ENCODE measurements around the gene RTN4R. TPM values are rescaled to one million over a fixed set of nuclear protein-coding genes. Genes with fewer than 3 reads are reported as not detected.

The RTN4R gene
- total RNA-seq, 1 donor from 2014 or later, result 38.3 TPM

DNA sequence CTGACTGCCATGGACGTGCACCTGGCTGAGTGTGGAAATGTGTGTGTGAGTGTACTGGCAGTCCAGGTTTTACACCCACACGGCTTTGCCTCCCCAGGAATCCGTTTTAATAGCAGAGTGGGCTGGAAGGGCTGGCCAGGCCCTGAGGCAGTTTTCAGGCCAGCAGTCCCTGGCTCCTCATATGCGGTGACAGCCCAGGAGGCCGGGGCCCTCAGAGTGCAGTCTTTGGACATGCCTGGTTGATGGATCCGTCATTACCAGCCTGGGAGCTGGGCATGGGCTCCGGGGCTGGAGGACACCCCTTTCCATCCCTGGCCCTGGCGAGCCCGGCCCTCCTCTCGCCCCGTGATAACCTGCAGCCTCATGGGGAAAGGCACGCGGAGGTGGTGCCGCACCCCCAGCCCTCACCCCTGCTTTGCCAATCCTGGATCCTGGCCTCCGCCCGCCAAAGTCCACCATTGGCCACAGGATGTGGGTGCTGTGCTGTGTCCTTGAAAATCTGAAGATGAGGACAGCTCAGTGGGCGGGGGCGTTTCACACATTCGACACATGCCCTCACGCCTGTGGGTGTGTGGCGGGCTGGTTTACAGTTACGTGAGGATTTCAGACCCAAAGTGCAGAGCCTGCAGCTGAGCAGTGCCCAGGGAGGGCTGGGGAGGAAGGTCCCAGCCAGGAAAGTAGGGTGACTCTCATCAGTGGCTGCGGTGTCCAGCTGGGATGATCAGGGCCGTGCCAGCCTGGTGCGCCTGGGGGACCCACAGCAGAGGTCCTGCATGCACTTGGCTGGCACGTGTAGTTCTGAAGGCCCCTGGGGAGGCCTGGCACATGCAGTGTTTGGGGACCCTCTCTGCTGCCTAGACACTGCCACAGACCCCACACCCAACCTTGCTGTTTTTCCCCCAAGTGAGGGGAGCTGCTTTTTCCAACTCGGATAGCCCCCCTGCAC lies 55.1 kb downstream of the RTN4R start:
- Mint-ChIP-seq H3K27me3 (ENCODE audit: unreplicated experiment) (peaks cover 5% of the 10 kb centered on the region), H3K4me1 (ENCODE audit: low read depth, unreplicated experiment) (peaks cover 10% of the 10 kb centered on the region), H3K9me3 (ENCODE audit: unreplicated experiment) (no peaks in the 10 kb centered on the region), H3K27ac (ENCODE audit: unreplicated experiment) (peak overlapping the region; percentile 18), H3K4me3 (ENCODE audit: unreplicated experiment) (no peak overlapping the region), H3K36me3 (ENCODE audit: unreplicated experiment) (no peaks in the 10 kb centered on the region)
- TF ChIP-seq, protein P1, sequence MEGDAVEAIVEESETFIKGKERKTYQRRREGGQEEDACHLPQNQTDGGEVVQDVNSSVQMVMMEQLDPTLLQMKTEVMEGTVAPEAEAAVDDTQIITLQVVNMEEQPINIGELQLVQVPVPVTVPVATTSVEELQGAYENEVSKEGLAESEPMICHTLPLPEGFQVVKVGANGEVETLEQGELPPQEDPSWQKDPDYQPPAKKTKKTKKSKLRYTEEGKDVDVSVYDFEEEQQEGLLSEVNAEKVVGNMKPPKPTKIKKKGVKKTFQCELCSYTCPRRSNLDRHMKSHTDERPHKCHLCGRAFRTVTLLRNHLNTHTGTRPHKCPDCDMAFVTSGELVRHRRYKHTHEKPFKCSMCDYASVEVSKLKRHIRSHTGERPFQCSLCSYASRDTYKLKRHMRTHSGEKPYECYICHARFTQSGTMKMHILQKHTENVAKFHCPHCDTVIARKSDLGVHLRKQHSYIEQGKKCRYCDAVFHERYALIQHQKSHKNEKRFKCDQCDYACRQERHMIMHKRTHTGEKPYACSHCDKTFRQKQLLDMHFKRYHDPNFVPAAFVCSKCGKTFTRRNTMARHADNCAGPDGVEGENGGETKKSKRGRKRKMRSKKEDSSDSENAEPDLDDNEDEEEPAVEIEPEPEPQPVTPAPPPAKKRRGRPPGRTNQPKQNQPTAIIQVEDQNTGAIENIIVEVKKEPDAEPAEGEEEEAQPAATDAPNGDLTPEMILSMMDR (IDR thresholded peaks at IDR 0.05; ENCODE audit: partially characterized antibody, unreplicated experiment), result no peak
- no peak for DNase-seq

DNA sequence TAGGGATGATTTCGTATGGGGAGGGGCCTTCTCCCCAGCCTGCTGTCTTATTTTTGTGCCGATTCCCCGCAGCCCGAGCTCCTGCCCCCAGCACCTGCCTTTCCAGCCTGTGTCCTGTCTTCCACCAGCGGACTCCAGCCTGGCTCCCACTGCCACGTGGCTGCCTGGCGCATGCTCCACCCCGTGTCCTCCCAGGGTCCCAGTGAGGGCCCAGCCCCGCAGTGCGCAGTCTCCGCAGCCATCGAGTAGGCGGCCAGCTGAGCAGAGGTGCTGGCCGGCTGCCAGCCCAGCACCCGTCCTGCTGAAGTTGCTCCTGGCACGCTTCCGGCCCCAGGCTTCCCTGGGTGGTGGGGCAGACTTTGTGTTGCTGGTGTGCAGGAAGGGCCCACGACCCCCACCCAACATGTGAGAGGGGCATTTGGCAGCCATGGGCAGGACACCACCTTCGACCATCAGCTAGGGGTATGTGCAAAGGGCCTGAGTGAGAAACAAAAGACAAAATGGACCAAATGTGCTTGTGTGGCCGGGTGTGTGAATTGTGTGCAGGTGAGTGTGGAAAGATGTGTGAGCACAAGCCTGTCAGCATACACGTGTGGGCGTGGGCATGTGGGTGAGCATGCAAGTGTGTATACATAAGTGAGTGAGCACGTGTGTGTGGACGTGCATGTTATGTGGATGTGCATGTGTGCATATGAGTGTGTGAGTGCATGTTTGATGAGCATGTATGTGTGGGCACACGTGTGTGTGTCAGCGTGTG lies 55.9 kb downstream of the RTN4R start:
- H3K27ac Mint-ChIP-seq (ENCODE audit: unreplicated experiment), result peak overlapping the region; percentile 18

DNA sequence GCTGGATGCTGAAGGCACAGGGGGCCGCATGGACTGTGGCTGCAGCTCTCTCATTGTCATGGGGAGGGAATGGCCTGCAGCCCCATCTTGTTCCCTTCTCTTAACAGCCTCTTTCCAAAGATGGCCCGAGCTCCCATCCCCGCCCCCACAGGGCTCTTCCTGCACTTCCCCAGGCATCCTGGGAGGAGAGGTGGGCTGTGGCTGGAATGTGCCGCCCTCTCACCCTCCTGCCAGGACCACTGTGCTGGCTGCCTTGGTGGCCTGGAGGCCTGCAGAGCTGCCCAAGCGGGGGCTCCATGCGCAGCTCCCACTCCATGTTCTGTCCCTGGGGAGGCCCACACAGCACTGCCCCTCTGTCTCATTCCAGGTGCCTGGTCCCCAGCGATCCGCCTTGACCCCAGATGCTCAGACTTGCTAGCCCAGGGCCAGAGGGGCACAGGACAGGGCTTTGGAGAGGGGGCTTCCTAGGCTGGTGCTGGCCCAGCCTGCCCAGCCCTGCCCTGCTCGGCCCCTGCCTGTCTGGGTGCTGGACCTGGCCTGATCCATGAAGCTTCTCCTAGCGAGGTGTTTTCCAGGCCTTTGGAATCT lies 56.6 kb downstream of the RTN4R start:
- Mint-ChIP-seq H3K36me3 (ENCODE audit: unreplicated experiment) (no peaks in the 10 kb centered on the region), H3K4me3 (ENCODE audit: unreplicated experiment) (no peak overlapping the region), H3K27me3 (ENCODE audit: unreplicated experiment) (peaks cover 8% of the 10 kb centered on the region), H3K27ac (ENCODE audit: unreplicated experiment) (no peak overlapping the region), H3K4me1 (ENCODE audit: low read depth, unreplicated experiment) (peaks cover 5% of the 10 kb centered on the region), H3K9me3 (ENCODE audit: unreplicated experiment) (no peaks in the 10 kb centered on the region)
- DNase-seq, result no peak
- TF ChIP-seq, protein P1 (IDR thresholded peaks at IDR 0.05; ENCODE audit: partially characterized antibody, unreplicated experiment), result no peak

More for the DNA sequence above, 55.9 kb downstream of the RTN4R start:
- Mint-ChIP-seq H3K36me3 (ENCODE audit: unreplicated experiment) (no peaks in the 10 kb centered on the region), H3K9me3 (ENCODE audit: unreplicated experiment) (no peaks in the 10 kb centered on the region), H3K4me3 (ENCODE audit: unreplicated experiment) (no peak overlapping the region), H3K27me3 (ENCODE audit: unreplicated experiment) (peaks cover 7% of the 10 kb centered on the region), H3K4me1 (ENCODE audit: low read depth, unreplicated experiment) (peaks cover 5% of the 10 kb centered on the region)
- DNase-seq, result no peak
- TF ChIP-seq, protein P1 (IDR thresholded peaks at IDR 0.05; ENCODE audit: partially characterized antibody, unreplicated experiment), result no peak

DNA sequence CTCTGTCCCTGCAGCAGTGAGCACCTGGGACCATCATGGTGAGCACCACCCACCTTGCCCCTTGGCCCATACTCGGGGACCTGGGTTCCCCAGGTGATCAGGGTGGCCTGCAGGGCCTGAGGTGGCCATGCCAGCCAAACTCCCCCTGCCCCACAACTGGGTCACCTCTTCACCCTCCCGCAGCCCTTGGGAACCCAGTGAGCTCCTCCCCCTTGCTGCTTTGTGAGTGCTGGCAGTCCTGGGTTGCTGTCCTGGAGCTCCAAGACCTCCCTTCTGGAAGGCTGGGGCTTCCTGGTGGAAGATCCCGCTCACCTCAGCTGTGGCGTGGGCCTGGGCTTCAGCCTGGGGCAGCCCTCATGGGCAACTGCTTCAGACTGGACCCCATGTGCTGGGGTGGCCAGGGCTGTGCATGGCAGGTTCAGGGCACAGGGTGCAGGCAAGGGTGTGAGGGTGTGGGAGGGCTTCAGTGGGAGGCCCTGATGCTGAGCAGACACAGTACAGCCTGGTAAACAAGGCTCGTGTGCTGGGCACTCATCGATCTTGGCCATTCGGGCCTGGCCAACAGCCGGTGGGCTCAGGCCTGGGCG lies 57.6 kb downstream of the RTN4R start:
- H3K27ac Mint-ChIP-seq (ENCODE audit: unreplicated experiment), result no peak overlapping the region
- peaks cover 1% of the 10 kb centered on the region for H3K9me3 Mint-ChIP-seq (ENCODE audit: unreplicated experiment)
- H3K27me3 Mint-ChIP-seq (ENCODE audit: unreplicated experiment), result peaks cover 14% of the 10 kb centered on the region
- H3K36me3 Mint-ChIP-seq (ENCODE audit: unreplicated experiment), result no peaks in the 10 kb centered on the region
- TF ChIP-seq, protein P1 (IDR thresholded peaks at IDR 0.05; ENCODE audit: partially characterized antibody, unreplicated experiment), result no peak
- peaks cover 12% of the 10 kb centered on the region for H3K4me1 Mint-ChIP-seq (ENCODE audit: low read depth, unreplicated experiment)
- no peak for DNase-seq
- H3K4me3 Mint-ChIP-seq (ENCODE audit: unreplicated experiment), result no peak overlapping the region
